OCI-LY1 (cell line): ENCODE data around the gene FGF11.
A peak's percentile ranks its signal among the peaks of the same experiment; 100 is the strongest.

ENCODE experiments used
- H2AFZ ChIP-seq: fragments of 200-600 bp; sonication (generic), shearing (Covaris generic); 2 replicates; pipeline ENCODE4 v1.6.0; 2014; ENCODE audit warnings: antibody characterized with exemption, mild to moderate bottlenecking, low read length
- H3F3A ChIP-seq: fragments of 200-600 bp; sonication (generic), shearing (Covaris generic); 2 replicates; pipeline ENCODE4 v1.6.0; 2014; ENCODE audit warnings: mild to moderate bottlenecking, antibody characterized with exemption, low read length, moderate library complexity; ENCODE audit not compliant: insufficient read depth
- H3K27ac ChIP-seq: fragments of 200-600 bp; sonication (generic); 2 replicates; pipeline ENCODE4 v1.5.1; 2014; ENCODE audit warnings: low read length, mixed run types, mild to moderate bottlenecking, low read depth; ENCODE audit not compliant: poor library complexity, severe bottlenecking
- H3K27me3 ChIP-seq: fragments of 200-600 bp; sonication (generic); 2 replicates; pipeline ENCODE4 v1.6.0; 2014; ENCODE audit warnings: antibody characterized with exemption, mild to moderate bottlenecking, low read length, moderate library complexity; ENCODE audit not compliant: insufficient read depth
- H3K36me3 ChIP-seq: fragments of 200-600 bp; sonication (generic); 2 replicates; pipeline ENCODE4 v1.6.1; 2014; ENCODE audit warnings: mild to moderate bottlenecking, antibody characterized with exemption, low read length, moderate library complexity, mixed read lengths; ENCODE audit not compliant: insufficient read depth
- H3K4me1 ChIP-seq: fragments of 200-600 bp; sonication (generic); 2 replicates; pipeline ENCODE4 v1.5.1; 2014; ENCODE audit warnings: mild to moderate bottlenecking, low read length, moderate library complexity; ENCODE audit not compliant: insufficient read depth, severe bottlenecking
- H3K4me2 ChIP-seq: fragments of 200-600 bp; sonication (generic), shearing (Covaris generic); 2 replicates; pipeline ENCODE4 v1.6.1; 2014; ENCODE audit warnings: low read length
- H3K4me3 ChIP-seq: fragments of 200-600 bp; sonication (generic); 2 replicates; pipeline ENCODE4 v1.5.1; 2014; ENCODE audit warnings: low read length, low read depth, mild to moderate bottlenecking, mixed read lengths; ENCODE audit not compliant: poor library complexity, severe bottlenecking
- H3K79me2 ChIP-seq: fragments of 200-600 bp; shearing (Covaris generic); 2 replicates; pipeline ENCODE4 v1.6.1; 2016; ENCODE audit warnings: mixed run types, low read length, mixed read lengths; ENCODE audit not compliant: insufficient read depth
- H3K9ac ChIP-seq: fragments of 200-600 bp; sonication (generic), shearing (Covaris generic); 2 replicates; pipeline ENCODE4 v1.6.1; 2014; ENCODE audit warnings: mild to moderate bottlenecking, low read length, mixed read lengths
- H3K9me2 ChIP-seq: fragments of 200-600 bp; sonication (generic), shearing (Covaris generic); 2 replicates; pipeline ENCODE4 v1.6.1; 2014; ENCODE audit warnings: low read depth, mild to moderate bottlenecking, low read length, mixed read lengths
- H3K9me3 ChIP-seq: fragments of 200-600 bp; shearing (Covaris generic); 2 replicates; pipeline ENCODE4 v1.6.1; 2014; ENCODE audit warnings: low read length, mixed read lengths
- H4K20me1 ChIP-seq: fragments of 200-600 bp; sonication (generic), shearing (Covaris generic); 2 replicates; pipeline ENCODE4 v1.6.0; 2016; ENCODE audit warnings: mild to moderate bottlenecking, low read length; ENCODE audit not compliant: insufficient read depth
- CTCF ChIP-seq: fragments of 200-600 bp; sonication (generic), shearing (Covaris generic); IDR thresholded peaks from 2 replicates; pipeline ENCODE4 v1.5.1; 2017; ENCODE audit warnings: mild to moderate bottlenecking, antibody characterized with exemption, low read length, moderate library complexity, mixed read lengths
- EZH2 ChIP-seq: fragments of 200-600 bp; sonication (generic), shearing (Covaris generic); IDR thresholded peaks from 2 replicates; pipeline ENCODE4 v1.8.0; 2017; ENCODE audit warnings: borderline replicate concordance, mixed run types, mild to moderate bottlenecking, antibody characterized with exemption, low read length, moderate library complexity, mixed read lengths

The FGF11 gene

GRCh38 chr17:7394452-7395191 is 44.7 kb upstream of the FGF11 start, which contains the start of gene PLSCR3:
Gene PLSCR3, minus strand, starts transcription at chr17:7394525. Its CDS starts 415 bp downstream, at chr17:7394110.
- peak within 1 kb of the TSS; percentile 80 for H3K4me2 ChIP-seq
- H3F3A ChIP-seq = no peaks in the 10 kb centered on the region
- H3K9ac ChIP-seq = peak within 1 kb of the TSS; percentile 61
- no peaks in the 10 kb centered on the region for H4K20me1 ChIP-seq
- no peaks in the 10 kb centered on the region for H3K79me2 ChIP-seq
- H3K36me3 ChIP-seq = no peaks in the 10 kb centered on the region; the same call in 1 of the 2 replicates
- H3K9me3 ChIP-seq = no peaks in the 10 kb centered on the region
- peak within 1 kb of the TSS; percentile 70 for H3K4me3 ChIP-seq
- no peak within 1 kb of the TSS for H2AFZ ChIP-seq
- peaks cover 15% of the 10 kb centered on the region for H3K4me1 ChIP-seq
- H3K27ac ChIP-seq = no peak within 1 kb of the TSS
- no peaks in the 10 kb centered on the region for H3K27me3 ChIP-seq
- H3K9me2 ChIP-seq = no peaks in the 10 kb centered on the region
- peak; percentile 33 for TF ChIP-seq CTCF
- no peak for TF ChIP-seq EZH2

DNA sequence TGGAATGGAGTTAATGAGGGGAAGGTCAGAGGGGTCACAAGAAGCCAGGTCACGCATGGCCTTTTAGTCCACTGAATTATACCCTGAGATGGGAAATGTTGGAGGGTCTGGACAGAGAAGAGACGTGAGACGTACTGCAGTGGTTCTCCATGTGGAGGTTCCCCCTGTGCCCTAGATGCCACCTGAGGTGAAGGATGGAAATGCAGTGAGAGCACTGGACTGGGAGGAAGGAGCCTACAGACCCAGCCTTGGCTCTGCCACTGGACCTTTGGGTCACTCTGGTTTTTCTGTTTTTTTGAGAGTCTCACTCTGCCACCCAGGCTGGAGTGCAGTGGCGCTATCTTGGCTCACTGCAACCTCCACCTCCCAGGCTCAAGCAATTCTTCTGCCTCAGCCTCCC is 43.2 kb upstream of the FGF11 start:
- no peaks in the 10 kb centered on the region for H4K20me1 ChIP-seq
- no peak for TF ChIP-seq CTCF
- no peak for TF ChIP-seq EZH2
- H3K4me3 ChIP-seq = no peak overlapping the region
- no peak overlapping the region for H2AFZ ChIP-seq
- no peak overlapping the region for H3K27ac ChIP-seq
- no peaks in the 10 kb centered on the region; the same call in 1 of the 2 replicates for H3K36me3 ChIP-seq
- H3K4me2 ChIP-seq = no peak overlapping the region
- H3K4me1 ChIP-seq = peaks cover 15% of the 10 kb centered on the region
- H3K9ac ChIP-seq = no peak overlapping the region
- no peaks in the 10 kb centered on the region for H3K9me2 ChIP-seq
- H3K9me3 ChIP-seq = no peaks in the 10 kb centered on the region
- H3K79me2 ChIP-seq = no peaks in the 10 kb centered on the region
- no peaks in the 10 kb centered on the region for H3K27me3 ChIP-seq
- no peaks in the 10 kb centered on the region for H3F3A ChIP-seq

GRCh38 chr17:7398612-7399011 is 40.7 kb upstream of the FGF11 start:
- Histone ChIP-seq H3K79me2 (no peaks in the 10 kb centered on the region), H3K4me2 (no peak overlapping the region)
- TF ChIP-seq CTCF = no peak
- no peak for TF ChIP-seq EZH2

More at GRCh38 chr17:7398612-7399011, 40.7 kb upstream of the FGF11 start:
- Histone ChIP-seq H4K20me1 (no peaks in the 10 kb centered on the region), H3K9ac (no peak overlapping the region), H3K27me3 (no peaks in the 10 kb centered on the region), H3K9me2 (no peaks in the 10 kb centered on the region), H3K27ac (no peak overlapping the region), H3K36me3 (no peaks in the 10 kb centered on the region), H3K4me1 (peaks cover 18% of the 10 kb centered on the region), H3F3A (no peaks in the 10 kb centered on the region), H2AFZ (no peak overlapping the region), H3K9me3 (no peaks in the 10 kb centered on the region), H3K4me3 (no peak overlapping the region)
